ENCODE data around the gene FOSL1.
"Not testable (repeated sequence)": the region's sequence is repeated elsewhere in the genome, so short reads cannot be mapped to it uniquely, and the experiment has no call there.

Gene FOSL1

DNA sequence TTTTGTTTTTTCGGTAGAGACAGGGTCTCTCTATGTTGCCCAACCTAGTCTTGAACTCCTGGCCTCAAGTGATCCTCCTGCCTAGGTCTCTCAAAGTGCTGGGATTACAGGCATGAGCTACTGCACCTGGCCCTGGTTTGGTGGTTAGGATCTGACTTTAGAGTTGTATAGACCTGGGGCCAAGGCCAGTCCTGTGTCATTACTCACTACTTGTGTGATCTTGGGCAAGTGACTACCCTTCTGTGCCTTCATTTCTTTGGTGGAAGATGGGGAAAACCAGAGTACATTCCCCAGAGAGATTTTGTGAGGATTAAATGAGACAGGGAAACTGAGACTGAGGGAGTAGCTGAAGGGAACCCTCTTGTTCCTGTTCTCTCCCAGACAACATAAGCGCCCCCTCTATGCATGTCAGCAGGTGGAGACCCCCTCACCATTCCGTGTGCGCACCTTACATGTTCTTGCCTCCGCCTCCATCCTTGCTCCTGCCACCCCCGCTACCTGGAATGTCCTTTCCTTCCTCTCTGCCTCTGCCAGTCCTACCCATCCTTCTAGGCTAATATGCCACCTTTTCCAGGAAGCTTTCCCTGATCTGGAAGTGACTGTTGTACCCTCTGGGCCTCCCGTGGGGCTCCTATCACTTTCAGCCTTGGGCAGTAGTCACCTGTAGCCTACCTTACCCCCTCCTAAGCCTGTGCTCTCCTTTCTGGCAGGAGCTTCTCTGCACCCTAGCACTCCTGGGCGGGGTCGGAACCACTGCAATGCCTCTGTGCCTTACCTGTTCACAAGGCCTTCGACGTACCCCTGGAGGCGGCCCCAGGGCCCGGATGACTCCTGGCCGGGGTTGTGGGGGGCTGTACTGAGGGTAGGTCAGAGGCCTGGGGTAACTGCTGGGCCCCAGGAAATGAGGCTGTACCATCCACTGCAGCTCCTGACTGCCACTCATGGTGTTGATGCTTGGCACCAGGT is 3.9 kb downstream of the FOSL1 start:
- DNase-seq (ENCODE audit: low read depth) = no peak

DNA sequence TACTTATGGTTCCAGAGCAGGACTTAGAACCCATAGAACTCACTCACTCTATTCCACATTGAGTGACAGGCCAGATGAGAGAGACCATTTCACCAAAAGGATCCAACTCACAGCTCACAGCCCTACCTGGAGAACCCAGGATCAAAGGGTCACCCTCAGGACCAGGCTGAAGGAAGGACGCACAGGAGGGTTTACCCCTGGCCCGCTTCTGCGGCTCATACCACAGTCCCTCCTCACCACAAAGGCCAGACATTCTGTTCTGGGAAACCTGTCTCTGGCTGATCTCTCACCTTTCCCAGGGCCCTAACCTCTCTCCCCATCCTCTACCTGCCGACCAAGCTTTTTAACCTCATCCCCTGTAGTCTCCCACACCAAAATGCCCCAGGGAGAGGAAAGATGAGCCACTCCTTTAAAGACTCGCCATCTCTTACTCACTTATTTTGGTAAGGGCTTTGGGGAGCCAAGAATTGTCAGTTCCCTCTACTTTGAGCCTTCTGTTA is 4.7 kb downstream of the FOSL1 start:
- DNase-seq (ENCODE audit: low read depth) = no peak

DNA sequence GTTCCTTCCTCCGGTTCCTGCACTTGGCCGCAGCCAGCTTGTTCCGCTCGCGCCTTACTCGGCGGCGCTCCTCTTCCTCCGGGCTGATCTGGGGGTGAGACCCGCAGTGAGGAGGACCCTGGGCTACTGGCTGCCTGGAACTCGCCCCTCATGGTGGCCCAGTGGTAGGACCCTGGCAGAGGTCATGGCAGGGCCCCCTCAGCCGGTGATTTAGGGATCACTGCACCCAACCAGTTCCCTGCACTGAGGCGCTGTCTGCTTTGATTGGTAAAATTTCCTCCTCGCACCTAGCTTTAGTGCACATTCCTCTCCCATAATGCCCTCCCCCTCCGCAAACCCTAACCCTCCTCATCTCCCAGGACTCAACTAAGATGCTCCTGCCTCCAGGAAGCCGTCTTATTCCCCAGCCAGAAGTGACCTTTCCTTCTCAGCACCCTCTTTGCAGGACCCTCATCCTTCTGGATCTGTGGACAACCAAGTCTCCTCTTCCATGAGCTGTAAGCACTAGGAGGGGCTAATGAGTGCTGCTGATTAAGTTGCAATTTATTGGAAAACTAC is 6.1 kb downstream of the FOSL1 start:
- DNase-seq (ENCODE audit: low read depth) = no peak

DNA sequence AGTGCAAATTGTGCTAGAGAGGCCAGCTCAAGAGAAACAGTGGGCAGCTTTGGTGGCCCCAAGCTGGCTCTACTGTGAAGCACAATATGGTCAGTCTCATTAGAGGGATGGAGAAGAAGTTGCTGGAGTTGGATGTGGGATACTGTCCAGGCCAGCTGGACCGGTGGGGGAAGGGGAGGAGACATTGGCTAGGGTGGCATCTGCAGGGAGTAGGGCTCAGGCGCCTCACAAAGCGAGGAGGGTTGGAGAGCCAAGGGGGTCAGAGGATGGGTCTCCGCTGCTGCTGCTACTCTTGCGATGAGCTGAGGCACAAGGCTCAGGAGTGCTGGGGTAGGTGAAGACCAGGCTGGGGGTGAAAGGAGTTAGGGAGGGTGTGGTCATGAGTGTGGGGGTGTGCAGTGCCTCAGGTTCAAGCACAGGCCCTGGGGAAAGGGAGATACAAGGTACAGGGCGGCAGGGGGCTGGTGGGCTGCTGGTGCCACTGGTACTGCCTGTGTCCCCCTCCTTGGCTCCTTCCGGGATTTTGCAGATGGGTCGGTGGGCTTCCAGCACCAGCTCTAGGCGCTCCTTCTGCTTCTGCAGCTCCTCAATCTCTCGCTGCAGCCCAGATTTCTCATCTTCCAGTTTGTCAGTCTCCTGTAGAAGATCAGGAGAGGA is 7.4 kb downstream of the FOSL1 start:
- DNase-seq (ENCODE audit: low read depth) = no peak

DNA sequence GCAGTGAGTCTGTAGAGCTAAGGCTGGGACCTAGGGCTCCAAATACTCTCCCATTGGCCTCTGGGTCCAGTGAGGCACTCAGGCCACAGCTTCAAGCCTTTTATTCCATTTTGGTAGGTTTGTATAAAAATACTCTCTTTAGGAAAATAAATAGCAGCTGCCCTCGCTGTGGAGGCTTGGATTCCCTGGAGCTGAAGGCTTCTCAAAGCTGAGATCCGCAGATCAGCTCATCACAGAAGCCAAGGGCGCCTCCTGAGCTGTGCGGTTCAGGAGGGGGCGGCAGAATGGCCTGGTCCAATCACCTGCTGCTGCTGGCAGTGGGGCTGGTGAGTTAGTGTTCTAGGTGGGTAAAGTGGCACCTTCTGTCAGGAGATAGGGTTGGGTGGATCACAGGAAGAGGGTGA is 8.0 kb downstream of the FOSL1 start:
- not testable (repeated sequence) for DNase-seq (ENCODE audit: low read depth)

DNA sequence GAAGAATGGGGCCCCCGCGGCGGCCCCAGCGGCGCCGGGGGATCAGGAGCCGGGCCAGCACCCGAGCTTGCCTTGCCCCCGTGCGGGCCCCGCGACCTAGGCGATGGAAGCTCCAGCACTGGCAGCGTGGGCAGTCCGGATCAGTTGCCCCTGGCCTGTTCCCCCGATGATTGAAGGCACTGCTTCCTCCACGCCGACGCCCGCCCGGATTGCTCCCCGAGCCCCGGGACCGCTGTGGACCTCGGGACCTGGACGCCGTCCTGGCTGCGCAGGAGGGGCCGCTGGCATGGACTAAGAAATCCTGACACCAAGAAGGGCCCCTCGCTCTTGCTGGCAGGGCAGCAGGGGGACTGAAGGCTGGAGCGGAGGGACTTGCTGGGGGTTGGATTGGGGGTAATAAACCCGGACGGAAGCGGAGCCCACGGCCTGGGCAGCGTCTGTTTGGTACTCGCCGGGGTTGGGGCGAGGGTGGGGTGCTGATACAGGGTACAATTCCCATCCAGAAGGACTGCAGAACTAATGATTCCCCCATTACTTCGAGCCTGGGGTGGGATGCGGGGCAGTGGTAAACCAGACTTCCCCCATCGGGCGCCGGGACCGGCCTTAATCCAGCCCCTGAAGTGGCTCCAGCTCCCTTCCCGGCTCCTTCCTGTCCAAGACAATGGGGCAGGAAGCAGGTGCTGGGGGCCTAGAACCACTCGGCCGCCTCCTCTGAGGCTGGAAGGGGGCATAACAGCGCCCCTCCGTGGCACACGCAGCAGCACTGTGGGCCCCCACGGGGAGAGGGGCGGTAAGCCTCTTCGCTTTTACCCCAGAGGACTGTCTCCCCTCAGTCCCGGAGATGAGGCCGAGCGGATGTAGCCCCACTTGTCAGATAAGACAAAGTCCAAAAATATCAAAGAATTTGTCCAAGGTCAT is 8.7 kb downstream of the FOSL1 start:
- no peak for DNase-seq (ENCODE audit: low read depth)

DNA sequence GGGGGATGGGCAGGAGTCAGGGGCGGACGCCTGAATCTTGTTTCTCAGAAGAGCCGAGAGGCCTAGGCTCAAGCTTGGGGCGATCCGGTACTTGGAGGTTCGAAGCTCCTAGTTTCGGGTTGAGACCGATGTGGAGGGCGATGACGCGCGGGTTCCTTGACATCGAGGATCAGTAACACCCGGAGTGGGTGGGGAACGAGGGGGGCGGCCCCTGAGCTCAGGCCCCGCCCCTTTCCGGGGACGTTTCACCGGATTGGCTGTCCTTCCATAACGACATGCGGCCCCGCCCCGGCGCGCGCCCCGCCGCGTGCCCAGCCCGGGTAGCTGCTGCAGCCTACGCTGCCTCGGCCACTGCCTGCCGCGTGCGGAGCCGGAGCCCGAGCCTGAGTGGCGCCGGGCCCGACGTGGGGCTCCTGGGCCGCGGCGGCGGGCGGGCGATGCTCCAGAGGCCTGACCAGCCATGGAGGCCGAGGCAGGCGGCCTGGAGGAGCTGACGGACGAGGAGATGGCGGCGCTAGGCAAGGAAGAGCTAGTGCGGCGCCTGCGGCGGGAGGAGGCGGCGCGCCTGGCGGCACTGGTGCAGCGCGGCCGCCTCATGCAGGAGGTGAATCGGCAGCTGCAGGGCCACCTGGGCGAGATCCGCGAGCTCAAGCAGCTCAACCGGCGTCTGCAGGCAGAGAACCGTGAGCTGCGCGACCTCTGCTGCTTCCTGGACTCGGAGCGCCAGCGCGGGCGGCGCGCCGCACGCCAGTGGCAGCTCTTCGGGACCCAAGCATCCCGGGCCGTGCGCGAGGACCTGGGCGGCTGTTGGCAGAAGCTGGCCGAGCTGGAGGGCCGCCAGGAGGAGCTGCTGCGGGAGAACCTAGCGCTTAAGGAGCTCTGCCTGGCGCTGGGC is 9.6 kb downstream of the FOSL1 start, which contains the start of gene CCDC85B:
TSS of gene CCDC85B (plus strand) at position 350 of the 895 bp plus-strand sequence. CDS start at position 461, 111 bp downstream.
- DNase-seq (ENCODE audit: low read depth) = peak; percentile 98

DNA sequence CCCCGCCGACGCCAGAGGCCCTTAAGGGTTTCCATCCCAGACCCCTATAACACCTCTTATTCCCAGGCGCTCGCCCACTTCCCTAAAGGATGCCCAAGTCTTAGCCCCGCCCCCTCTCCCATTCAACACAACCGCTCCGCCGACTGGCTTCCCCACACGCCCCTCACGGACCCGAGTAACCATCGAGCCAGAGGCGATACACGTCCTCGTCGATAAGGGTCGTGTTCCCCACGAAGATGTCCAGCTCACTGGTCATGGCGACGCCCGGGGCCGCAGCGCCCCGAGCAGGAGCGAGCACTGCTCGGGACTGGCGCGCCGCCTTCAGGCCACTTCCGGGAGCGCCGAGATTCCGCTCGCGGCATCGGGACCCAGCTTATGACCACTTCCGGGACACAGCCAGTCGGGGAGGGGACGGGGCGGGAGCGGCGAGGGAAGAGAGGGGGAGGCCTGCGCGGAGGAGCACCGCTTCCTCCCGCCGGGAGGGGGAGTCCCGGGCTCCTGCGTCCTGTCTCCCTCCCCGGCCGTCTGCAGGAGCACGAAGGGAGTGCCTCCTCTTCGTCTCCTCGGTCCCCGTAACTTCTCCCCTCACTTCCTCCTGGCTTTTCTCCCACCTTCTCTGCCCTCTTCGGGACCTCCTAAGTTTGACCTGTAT is 11.9 kb downstream of the FOSL1 start, which contains the start of gene FIBP:
TSS of gene FIBP (minus strand) at position 309 of the 652 bp plus-strand sequence. CDS start at position 256, 53 bp downstream.
- peak; percentile 92 for DNase-seq (ENCODE audit: low read depth)

DNA sequence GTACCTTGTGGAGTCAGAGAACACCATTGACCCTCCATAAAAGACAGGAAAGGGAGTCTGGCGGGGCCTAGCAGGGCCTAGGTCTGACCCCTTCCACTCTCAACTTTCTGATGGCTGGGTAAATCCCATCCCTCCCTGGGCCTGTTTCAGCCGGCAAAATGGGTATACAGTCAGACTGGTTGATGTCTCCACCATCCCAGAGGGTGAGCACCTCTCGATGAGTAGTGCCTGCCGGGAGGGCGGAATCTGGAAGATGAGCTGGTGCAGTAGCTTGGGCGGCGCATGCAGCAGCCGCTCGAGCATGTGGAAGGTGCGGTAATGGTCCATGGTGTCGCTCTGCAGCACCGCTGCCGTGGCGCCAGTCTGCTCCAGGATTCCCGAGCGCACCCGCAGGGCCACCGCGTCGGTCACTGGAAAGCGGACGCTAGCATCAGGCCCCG is 12.4 kb downstream of the FOSL1 start:
- DNase-seq (ENCODE audit: low read depth) = no peak

DNA sequence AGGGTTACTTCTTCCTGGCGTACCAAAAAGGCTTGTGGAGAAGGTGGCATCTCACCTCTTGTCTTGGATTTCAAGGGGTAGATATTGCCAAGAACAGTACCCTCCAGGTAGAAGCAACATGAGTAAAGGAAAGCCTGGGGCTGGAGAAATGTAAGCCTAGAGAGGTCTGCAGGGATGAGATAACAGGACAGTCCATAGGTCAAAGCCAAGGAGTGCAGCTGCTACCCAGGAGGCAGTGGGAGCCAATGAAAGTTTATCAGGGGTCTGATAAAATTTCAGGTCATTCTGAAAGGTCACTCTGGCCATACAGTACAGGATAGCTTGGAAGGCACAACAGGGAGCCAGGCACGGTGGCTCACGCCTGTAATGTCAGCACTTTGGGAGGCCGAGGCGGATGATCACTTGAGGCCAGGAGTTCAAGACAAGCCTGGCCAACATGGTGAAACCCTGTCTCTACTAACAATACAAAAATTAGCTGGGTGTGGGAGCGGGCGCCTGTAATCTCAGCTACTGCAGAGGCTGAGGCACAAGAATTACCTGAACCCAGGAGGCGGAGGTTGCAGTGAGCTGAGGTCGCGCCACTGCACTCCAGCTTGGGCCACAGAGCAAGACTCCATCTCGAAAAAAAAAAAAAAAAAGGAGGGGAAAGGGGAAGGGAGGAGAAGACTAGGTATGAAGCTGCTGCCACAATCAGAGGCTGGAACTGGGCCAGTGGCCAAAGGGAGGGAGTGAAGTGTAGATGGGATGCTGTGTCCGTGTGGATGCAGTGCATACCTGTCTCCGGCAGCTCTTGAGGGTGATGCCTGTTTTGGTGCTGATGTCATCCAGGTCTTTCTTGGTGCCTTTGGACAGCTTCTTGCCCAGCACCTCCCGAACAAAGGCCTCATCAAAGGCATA is 13.1 kb downstream of the FOSL1 start:
- DNase-seq (ENCODE audit: low read depth) = no peak

DNA sequence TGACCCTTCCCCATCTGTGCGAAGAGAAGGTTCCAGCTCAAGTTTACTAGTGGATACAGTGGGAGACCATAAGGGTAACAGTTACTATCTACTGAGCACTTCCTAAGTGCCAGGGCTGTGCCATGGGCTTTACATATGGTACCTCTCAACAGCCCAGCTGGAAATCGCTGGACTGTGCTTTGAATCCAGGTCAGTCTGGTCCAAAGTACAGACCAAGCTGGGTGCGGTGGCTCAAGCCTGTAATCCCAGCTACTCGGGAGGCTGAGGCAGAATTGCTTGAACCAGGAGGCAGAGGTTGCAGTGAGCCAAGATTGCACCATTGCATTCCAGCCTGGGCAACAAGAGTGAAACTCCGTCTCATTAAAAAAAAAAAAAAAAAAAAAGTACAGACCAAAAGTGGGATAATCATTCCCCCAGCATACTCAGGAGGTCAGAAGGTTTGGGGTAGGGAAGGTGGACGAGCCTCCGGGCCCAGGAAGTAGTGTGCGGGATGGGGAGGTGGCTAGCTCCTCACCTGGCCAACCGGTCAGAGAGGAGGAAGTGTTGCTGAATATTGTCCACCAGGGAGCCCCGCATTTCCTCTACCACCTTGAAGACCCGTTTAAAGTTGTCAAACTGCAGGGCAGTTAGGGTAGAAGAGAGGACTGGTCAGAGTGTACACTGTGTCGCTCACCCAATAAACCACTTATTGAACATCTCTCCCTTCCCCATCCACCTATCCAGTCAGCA is 14.2 kb downstream of the FOSL1 start:
- no peak for DNase-seq (ENCODE audit: low read depth)

DNA sequence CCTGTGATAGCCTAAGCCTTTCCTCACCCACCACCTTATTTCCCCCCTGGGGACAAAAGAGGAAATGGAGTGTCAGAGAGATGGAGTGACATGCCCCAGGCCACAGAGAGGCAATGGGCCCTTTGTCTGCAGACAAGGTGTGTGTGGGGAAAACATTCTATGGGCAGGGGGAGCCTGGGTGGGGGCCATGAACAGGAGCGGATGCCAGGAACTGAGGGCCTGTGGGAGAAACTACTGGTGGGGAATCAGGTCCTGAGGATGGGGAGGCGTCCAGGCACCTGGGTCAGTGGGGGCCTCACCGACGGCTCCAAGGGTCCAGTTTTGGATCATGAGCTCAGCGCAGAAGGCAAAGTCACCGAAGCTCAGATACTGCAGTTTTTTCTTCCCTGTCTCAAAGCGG is 15.0 kb downstream of the FOSL1 start:
- no peak for DNase-seq (ENCODE audit: low read depth)

DNA sequence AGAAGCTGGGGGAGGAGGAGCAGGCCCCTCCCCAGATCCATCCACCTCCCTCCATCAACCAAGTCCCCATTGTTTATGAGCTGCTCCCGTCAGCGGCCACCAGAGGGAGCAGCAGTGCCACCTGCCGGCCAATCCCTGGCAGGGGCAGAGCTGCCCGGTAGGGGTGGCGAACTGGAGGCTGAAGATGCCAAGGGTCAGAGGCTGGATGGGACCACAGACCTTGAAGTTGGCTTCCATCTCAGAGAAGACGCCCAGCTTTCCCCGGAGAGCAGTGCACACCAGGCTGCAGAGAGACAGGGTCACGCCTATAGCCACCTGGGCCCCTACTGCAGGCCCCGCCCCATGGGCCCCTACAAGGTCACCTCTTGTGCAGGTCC is 15.5 kb downstream of the FOSL1 start:
- peak; percentile 65 for DNase-seq (ENCODE audit: low read depth)

DNA sequence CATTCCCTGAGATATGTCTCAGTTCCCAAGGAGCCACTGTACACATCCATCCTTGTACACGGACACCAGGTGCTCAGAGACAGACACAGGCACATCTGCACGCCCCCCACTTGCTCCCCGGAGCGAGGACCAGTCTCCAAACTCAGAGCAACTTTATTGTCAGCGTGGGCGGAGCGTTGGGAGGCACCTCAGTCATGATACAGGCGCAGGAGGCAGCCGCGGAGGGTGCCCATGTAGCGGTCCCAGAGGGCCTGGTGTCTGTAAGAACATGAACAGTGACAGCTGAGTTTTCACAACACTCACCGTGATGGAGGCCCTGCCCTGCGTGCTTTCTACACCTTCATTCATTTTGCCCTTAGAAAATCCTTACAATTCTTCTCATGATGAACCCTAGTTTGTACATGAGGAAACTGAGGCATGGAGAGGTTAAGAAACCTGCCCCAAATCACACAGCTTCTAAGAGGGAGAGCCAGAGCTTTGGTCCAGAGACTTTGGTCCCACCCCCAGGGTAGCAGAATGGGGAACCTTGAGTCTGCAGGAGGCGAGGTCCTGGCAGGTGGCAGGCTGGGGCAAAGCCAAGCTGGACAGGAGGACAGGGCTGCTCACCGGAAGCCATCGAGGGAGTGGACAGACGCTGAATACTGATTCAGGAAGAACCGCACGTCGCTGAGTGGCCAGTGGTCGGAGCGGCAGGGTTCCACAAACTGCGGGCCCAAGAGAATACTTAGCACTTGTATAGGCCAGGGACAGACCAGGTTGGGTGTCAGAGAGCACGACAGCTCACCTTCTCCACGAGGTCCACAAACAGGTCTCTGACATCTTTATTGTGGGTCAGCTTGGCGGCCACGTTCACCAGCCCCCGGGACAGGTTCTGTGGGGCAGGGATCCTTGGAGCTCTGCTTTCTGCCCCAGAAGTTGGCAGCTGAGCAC is 16.1 kb downstream of the FOSL1 start:
- no peak for DNase-seq (ENCODE audit: low read depth)

DNA sequence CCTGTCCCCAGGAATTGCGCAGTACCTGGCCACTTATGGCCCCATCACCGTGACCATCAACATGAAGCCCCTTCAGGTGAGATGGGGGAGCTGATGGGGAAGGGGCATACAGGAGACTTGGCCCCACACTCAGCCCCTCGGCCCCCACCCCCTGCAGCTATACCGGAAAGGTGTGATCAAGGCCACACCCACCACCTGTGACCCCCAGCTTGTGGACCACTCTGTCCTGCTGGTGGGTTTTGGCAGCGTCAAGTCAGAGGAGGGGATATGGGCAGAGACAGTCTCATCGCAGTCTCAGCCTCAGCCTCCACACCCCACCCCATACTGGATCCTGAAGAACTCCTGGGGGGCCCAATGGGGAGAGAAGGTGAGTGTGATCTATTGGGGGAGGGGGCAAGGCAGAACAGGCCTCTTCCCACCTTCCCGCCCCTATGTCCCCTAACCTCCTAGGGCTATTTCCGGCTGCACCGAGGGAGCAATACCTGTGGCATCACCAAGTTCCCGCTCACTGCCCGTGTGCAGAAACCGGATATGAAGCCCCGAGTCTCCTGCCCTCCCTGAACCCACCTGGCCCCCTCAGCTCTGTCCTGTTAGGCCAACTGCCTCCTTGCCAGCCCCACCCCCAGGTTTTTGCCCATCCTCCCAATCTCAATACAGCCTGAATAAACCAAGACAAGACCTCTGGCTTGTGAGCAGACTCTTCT is 17.0 kb downstream of the FOSL1 start:
- DNase-seq (ENCODE audit: low read depth) = no peak

Data from stimulated activated CD8-positive, alpha-beta memory T cell treated with anti-CD3 and anti-CD28 coated beads, Interleukin-12 subunit alpha, Interleukin-12 subunit beta, amount 100 ng/mL, for 1 hour (primary cell).